NCI-H82 treated with DMSO at 0.1 percent for 48 hours (cell line): ENCODE results near the gene GNG7.

Experiments
- DNase-seq: peaks from one replicate; lab custom pipeline; 2025; ENCODE audit not compliant: unreplicated experiment; lab: John Stamatoyannopoulos, UW

GNG7 gene

GRCh38 chr19:2702170-2703076 lies at the start of gene GNG7:
Gene GNG7, minus strand, starts transcription at chr19:2702694. Its CDS starts 182,006 bp downstream, at chr19:2520688.
- peak; percentile 9 for DNase-seq

GRCh38 chr19:2751438-2751830 lies 48.9 kb upstream of the GNG7 start:
- no peak for DNase-seq

- DNase-seq, result no peak
These were observed 48.4 kb upstream of the GNG7 start for GRCh38 chr19:2750808-2751437.

GRCh38 chr19:2747349-2747748 lies 44.9 kb upstream of the GNG7 start:
- no peak for DNase-seq

- no peak for DNase-seq
These were observed 41.6 kb upstream of the GNG7 start for GRCh38 chr19:2744113-2744512.

- DNase-seq, result no peak
These were observed 40.6 kb upstream of the GNG7 start for GRCh38 chr19:2743099-2743498.

GRCh38 chr19:2740314-2740656 lies 37.8 kb upstream of the GNG7 start:
- no peak for DNase-seq

- peak; percentile 81 for DNase-seq
These were observed 37.3 kb upstream of the GNG7 start, which contains the start of gene SLC39A3 for GRCh38 chr19:2739602-2740313. Gene SLC39A3, minus strand, starts transcription at chr19:2740017. Its CDS starts 2,760 bp downstream, at chr19:2737257.

GRCh38 chr19:2736550-2737190 lies 34.2 kb upstream of the GNG7 start:
- no peak for DNase-seq

- DNase-seq, result no peak
These were observed 32.9 kb upstream of the GNG7 start for GRCh38 chr19:2735374-2735773.

GRCh38 chr19:2734589-2735288 lies 32.2 kb upstream of the GNG7 start:
- no peak for DNase-seq

- no peak for DNase-seq
These were observed 31.6 kb upstream of the GNG7 start for GRCh38 chr19:2733930-2734588.

- DNase-seq, result no peak
These were observed 30.4 kb upstream of the GNG7 start for GRCh38 chr19:2732883-2733282.

- no peak for DNase-seq
These were observed 29.7 kb upstream of the GNG7 start for GRCh38 chr19:2732157-2732725.

GRCh38 chr19:2731181-2731995 lies 28.9 kb upstream of the GNG7 start:
- no peak for DNase-seq

GRCh38 chr19:2729943-2730818 lies 27.7 kb upstream of the GNG7 start:
- DNase-seq, result no peak

- DNase-seq, result no peak
These were observed 26.4 kb upstream of the GNG7 start for GRCh38 chr19:2728783-2729387.

- no peak for DNase-seq
These were observed 25.1 kb upstream of the GNG7 start for GRCh38 chr19:2727640-2727944.
